Mucosa of stomach (tissue), 1 donor: ENCODE data around the gene PILRB.

ENCODE experiments used
- H3K27me3 ChIP-seq: one replicate; pipeline ENCODE4 v1.7.0; 2013; ENCODE audit warnings: mild to moderate bottlenecking, low read length; ENCODE audit not compliant: control insufficient read depth, insufficient read depth
- H3K36me3 ChIP-seq: one replicate; pipeline ENCODE4 v1.7.0; 2013; ENCODE audit warnings: low read length; ENCODE audit not compliant: control insufficient read depth, insufficient read depth
- H3K4me1 ChIP-seq: one replicate; pipeline ENCODE4 v1.7.0; 2013; ENCODE audit warnings: mild to moderate bottlenecking, low read length; ENCODE audit not compliant: control insufficient read depth, insufficient read depth
- H3K4me3 ChIP-seq: one replicate; pipeline ENCODE4 v1.7.0; 2013; ENCODE audit warnings: low read length
- H3K9ac ChIP-seq: one replicate; pipeline ENCODE4 v1.7.0; 2013; ENCODE audit warnings: mild to moderate bottlenecking, low read length, moderate library complexity
- H3K9me3 ChIP-seq: one replicate; pipeline ENCODE4 v1.7.0; 2013; ENCODE audit warnings: mild to moderate bottlenecking, low read length, moderate library complexity; ENCODE audit not compliant: control insufficient read depth
- donor health status: Pancreatic carcinoma.

PILRB gene

GRCh38 chr7:100400656-100401055 is 42.7 kb downstream of the PILRB start:
- H3K4me1 ChIP-seq = no peaks in the 10 kb centered on the region
- H3K4me3 ChIP-seq = no peak overlapping the region
- no peak overlapping the region for H3K9ac ChIP-seq
- H3K27me3 ChIP-seq = no peaks in the 10 kb centered on the region
- H3K36me3 ChIP-seq = no peaks in the 10 kb centered on the region
- H3K9me3 ChIP-seq = no peaks in the 10 kb centered on the region

- Histone ChIP-seq H3K27me3 (no peaks in the 10 kb centered on the region), H3K4me1 (no peaks in the 10 kb centered on the region), H3K4me3 (no peak overlapping the region), H3K9ac (no peak overlapping the region), H3K9me3 (no peaks in the 10 kb centered on the region), H3K36me3 (no peaks in the 10 kb centered on the region)
Measured at GRCh38 chr7:100401811-100402210, 43.9 kb downstream of the PILRB start.

- Histone ChIP-seq H3K9ac (no peak overlapping the region), H3K4me1 (no peaks in the 10 kb centered on the region), H3K27me3 (no peaks in the 10 kb centered on the region), H3K4me3 (no peak overlapping the region), H3K9me3 (no peaks in the 10 kb centered on the region), H3K36me3 (no peaks in the 10 kb centered on the region)
Measured at GRCh38 chr7:100402241-100402640, 44.3 kb downstream of the PILRB start.

DNA sequence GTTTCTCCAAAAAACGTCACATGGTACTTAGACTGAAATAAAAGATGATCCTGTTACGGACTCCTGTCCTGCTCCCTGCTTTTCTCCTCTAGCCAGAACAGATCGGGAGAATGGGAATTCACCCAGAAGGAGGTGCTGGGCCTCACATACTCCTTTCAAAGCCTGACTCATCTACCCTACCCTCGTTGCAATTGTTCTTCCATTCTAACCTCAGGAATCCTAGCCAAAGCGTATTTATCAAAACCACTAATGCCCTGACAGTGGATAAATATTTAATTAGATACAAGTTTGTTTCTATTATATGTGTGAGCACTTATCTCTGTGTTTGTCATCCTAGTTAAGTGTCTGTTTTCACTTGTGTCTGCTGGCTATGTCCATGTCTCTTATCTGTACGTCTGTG is 48.9 kb downstream of the PILRB start:
- Histone ChIP-seq H3K9me3 (no peaks in the 10 kb centered on the region), H3K4me3 (no peak overlapping the region), H3K27me3 (no peaks in the 10 kb centered on the region), H3K4me1 (no peaks in the 10 kb centered on the region), H3K9ac (no peak overlapping the region), H3K36me3 (no peaks in the 10 kb centered on the region)

DNA sequence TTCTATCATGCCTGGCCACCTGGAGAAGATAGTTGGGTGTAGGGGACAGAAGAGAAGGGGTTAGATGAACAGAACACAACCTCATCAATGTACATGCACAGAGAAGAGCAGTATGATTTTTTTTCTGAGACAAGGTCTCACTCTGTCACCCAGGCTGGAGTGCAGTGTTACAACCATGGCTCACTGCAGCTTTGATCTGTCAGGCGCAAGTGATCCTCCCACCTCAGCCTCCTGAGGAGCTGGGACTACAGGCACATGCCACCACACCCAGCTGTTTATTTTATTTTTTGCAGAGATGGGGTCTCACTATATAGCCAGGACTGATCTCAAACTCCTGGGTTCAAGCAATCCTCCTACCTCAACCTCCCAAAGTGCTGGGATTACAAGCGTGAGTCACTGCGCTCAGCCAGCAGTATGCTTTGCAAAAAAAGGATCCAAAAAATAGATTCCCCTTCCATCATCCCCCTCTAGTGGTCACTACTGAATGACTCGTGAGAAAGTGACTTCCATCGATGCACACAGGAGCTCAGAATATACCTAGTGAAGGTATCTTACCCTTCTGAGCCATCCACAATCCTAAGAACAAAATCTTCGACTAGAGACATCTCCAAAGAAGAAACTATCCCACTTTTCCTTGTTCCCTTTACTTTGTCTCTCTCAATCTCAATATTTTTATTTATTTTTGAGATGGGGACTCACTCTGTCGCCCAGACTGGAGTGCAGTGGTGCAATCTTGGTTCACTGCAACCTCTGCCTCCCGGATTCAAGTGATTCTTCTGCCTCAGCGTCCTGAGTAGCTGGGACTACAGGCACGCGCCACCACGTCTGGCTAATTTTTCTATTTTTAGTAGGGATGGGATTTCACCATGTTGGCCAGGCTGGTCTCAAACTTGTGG is 49.6 kb downstream of the PILRB start:
- Histone ChIP-seq H3K27me3 (no peaks in the 10 kb centered on the region), H3K36me3 (no peaks in the 10 kb centered on the region), H3K4me1 (no peaks in the 10 kb centered on the region), H3K9ac (no peak overlapping the region), H3K4me3 (no peak overlapping the region), H3K9me3 (no peaks in the 10 kb centered on the region)

GRCh38 chr7:100411101-100411500 is 53.2 kb downstream of the PILRB start:
- H3K27me3 ChIP-seq = no peaks in the 10 kb centered on the region

GRCh38 chr7:100413346-100413745 is 55.4 kb downstream of the PILRB start:
- H3K4me3 ChIP-seq = no peak overlapping the region
- no peaks in the 10 kb centered on the region for H3K4me1 ChIP-seq
- no peaks in the 10 kb centered on the region for H3K36me3 ChIP-seq
- no peaks in the 10 kb centered on the region for H3K27me3 ChIP-seq
- H3K9me3 ChIP-seq = no peaks in the 10 kb centered on the region
- H3K9ac ChIP-seq = no peak overlapping the region

More at GRCh38 chr7:100411101-100411500, 53.2 kb downstream of the PILRB start:
- Histone ChIP-seq H3K36me3 (no peaks in the 10 kb centered on the region), H3K9ac (no peak overlapping the region), H3K4me3 (no peak overlapping the region), H3K4me1 (no peaks in the 10 kb centered on the region), H3K9me3 (no peaks in the 10 kb centered on the region)

DNA sequence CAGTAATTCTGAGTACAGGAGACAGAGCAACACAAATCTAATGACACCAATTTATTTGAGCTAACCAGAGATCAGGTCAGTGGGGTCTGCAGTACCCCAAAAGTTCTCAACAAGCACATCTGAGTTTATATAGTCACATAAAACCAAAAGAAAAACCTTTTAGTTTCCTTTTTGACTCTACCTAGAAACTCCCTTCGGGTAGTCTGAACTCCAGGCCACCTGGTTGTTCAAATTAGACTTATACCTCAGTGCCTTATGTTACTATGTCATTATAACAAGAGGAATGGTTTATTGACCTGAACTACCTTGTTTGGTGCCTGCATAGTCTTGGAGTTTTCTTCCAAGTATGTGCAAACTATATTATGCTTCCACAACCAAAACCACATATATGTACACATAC is 56.0 kb downstream of the PILRB start:
- Histone ChIP-seq H3K9me3 (no peaks in the 10 kb centered on the region), H3K9ac (no peak overlapping the region), H3K27me3 (no peaks in the 10 kb centered on the region), H3K4me1 (no peaks in the 10 kb centered on the region), H3K4me3 (no peak overlapping the region), H3K36me3 (no peaks in the 10 kb centered on the region)

DNA sequence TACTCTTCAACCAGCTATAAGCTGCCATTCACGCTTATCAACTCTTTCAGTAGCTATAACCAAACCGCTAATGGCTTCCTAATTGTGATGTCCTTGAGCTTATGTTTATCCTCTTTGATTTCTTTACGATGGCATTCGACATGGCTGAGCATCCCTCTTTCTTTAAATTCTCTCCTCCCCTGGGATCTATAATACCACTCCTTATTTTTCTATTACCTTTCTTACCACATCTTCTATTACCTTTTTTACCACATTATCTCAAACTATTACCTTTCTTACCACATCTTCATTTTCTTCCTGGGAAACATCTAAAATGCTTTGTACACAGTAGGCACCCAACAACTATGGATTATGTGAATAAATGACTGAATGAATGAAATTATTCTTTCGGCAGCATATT is 57.5 kb downstream of the PILRB start:
- Histone ChIP-seq H3K27me3 (no peaks in the 10 kb centered on the region), H3K9me3 (no peaks in the 10 kb centered on the region), H3K36me3 (no peaks in the 10 kb centered on the region), H3K4me3 (no peak overlapping the region), H3K9ac (no peak overlapping the region), H3K4me1 (no peaks in the 10 kb centered on the region)
